ENCODE measurements around the gene OXA1L.
"Not testable (repeated sequence)": the region's sequence is repeated elsewhere in the genome, so short reads cannot be mapped to it uniquely, and the experiment has no call there.

Gene OXA1L

DNA sequence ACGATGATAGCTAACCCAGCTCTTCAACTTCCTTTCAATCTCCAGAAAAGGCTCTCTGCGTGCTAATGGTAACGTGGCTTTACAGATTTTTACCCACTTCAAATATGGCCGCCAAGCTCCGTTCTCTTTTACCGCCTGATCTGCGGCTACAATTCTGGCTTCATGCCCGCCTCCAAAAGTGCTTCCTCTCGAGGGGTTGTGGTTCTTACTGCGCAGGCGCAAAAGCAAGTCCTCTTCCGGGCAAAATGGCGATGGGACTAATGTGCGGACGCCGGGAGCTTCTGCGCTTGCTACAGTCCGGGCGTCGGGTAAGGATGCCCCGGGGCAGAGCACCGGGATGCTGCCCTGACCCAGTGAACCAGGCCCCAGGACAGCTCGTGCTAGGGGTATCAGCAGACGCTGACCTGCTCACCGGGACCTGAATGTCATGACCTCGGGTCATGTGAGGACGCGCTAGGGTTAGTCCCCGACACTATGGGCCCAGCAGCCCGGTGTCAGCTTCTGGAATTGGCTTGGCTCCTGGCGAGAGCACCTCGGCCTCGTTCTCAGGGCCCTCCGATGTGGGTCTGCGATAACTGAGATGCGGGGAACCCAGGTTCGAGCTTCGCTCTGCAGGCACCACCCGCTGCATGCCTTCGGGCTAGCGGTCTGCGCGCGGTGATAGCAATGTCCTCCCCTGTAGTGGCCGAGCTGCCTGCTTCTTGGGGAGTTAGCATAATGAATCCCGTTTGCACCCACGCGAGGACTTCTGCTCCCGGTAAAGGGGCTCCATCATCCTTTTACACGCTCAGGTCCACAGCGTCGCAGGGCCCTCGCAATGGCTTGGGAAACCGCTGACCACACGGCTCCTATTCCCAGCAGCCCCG, at the start of gene OXA1L:
TSS of gene OXA1L (plus strand) at position 232 of the 866 bp plus-strand sequence. CDS start at position 246, 14 bp downstream.
- DNase-seq (ENCODE audit: low read depth): peak; percentile 97

DNA sequence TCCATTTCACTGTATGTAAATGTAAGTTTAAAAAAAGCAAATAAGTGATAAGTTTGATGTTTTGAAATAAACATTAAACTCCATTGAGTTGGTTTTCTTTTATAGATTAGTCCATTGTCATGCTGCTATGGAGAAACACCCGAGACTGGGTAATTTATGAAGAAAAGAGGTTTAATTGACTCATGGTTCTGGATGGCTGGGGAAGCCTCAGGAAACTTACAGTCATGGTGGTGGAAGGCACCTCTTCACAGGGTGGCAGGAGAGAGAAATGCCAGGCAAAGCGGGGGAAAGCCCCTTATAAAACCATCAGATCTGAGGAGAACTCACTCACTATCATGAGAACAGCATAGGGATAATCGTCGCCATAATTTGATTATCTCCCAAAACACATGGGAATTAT, 48.4 kb upstream of the OXA1L start:
- no peak for DNase-seq (ENCODE audit: low read depth)

DNA sequence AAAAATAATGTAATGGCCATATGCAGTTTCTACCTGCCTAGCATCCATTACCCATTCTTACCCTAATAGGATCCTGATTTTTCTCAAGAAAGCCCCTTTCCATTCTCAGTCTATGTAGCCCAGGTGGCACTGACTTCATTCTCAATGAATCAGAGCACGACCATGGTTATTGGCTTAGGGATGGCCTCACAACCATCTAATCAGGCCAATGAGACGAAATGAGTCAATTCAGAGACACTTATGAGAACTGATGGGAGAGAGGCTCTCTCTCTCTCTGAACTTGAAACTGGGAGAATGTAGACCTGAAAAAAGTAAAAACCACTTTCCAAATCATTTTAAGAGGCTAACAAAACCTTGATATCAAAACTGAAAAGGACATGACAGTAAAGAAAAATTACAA, 45.3 kb upstream of the OXA1L start:
- no peak for DNase-seq (ENCODE audit: low read depth)

- no peak for DNase-seq (ENCODE audit: low read depth)
These were observed 42.7 kb upstream of the OXA1L start for GRCh38 chr14:22723815-22724214.

DNA sequence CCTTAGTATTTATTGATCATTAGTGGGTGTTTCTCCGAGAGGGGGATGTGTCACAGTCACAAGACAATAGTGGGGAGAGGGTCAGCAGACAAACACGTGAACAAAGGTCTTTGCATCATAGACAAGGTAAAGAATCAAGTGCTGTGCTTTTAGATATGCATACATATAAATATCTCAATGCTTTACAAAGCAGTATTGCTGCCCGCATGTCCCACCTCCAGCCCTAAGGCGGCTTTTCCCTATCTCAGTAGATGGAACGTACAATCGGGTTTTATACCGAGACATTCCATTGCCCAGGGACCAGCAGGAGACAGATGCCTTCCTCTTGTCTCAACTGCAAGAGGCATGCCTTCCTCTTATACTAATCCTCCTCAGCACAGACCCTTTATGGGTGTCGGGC, 41.6 kb upstream of the OXA1L start:
- not testable (repeated sequence) for DNase-seq (ENCODE audit: low read depth)

- DNase-seq (ENCODE audit: low read depth): not testable (repeated sequence)
These were observed 41.1 kb upstream of the OXA1L start for GRCh38 chr14:22725374-22725773.

DNA sequence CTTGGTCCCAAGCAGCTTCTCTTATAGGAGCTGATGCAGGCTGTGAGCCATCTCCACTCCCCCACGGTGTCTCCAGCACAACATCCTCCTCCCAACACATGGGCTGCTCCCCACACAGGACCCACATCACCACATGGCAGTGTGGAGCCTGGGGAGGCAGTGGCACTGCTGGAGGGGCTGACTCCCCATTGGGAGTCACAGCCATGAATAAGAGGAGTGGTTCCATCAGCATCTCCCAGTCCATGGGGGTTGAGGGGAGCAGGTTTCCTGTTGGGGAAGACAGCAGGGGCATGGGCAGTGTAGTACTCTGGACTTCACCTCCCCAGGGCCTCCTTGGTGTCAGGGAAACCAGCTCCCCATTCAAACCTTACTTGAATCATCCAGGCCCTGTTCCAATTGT, 40.5 kb upstream of the OXA1L start:
- no peak for DNase-seq (ENCODE audit: low read depth)

GRCh38 chr14:22732062-22732461, 34.4 kb upstream of the OXA1L start:
- not testable (repeated sequence) for DNase-seq (ENCODE audit: low read depth)

DNA sequence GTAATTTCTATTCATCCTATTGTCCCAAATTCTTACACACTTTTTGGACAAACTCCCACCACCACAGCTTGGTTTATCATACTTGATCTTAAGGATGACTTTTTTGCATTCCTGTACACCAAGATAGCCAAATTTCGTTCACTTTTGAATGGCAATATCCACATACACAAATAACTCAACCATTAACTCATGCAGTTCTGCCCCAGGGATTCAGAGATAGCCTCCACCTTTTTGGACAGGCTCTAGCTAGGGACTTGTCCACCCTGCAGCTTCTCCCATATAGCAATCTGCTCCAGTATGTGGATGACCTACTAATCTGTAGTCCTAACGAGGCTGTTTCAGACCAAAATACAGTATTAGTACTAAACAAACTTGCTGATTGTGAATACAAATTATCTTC, 32.7 kb upstream of the OXA1L start:
- DNase-seq (ENCODE audit: low read depth): no peak

DNA sequence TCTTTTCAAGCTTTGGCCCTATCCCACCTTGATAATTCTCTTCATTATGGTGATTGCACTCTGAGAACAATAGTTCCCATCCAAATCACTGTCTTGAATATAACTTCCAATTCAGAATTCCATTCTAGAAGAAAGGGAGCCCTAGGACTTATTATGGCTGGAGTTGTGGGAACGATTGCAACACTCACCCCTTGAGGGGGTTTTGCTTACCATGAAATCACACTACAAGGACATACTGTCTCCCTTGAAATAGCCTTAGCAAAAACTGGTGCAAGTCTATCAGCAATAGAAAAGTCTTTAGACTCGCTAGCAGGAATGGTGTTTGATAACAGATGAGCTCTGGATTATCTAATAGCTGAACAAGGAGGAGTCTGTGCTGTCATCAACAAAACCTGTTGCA, 31.4 kb upstream of the OXA1L start:
- DNase-seq (ENCODE audit: low read depth): no peak

- DNase-seq (ENCODE audit: low read depth): not testable (repeated sequence)
These were observed 30.1 kb upstream of the OXA1L start for GRCh38 chr14:22736384-22736783.

- no peak for DNase-seq (ENCODE audit: low read depth)
These were observed 29.4 kb upstream of the OXA1L start for GRCh38 chr14:22737052-22737451.

- no peak for DNase-seq (ENCODE audit: low read depth)
These were observed 27.1 kb upstream of the OXA1L start for GRCh38 chr14:22739423-22739822.

- no peak for DNase-seq (ENCODE audit: low read depth)
These were observed 26.5 kb upstream of the OXA1L start for GRCh38 chr14:22740020-22740419.

DNA sequence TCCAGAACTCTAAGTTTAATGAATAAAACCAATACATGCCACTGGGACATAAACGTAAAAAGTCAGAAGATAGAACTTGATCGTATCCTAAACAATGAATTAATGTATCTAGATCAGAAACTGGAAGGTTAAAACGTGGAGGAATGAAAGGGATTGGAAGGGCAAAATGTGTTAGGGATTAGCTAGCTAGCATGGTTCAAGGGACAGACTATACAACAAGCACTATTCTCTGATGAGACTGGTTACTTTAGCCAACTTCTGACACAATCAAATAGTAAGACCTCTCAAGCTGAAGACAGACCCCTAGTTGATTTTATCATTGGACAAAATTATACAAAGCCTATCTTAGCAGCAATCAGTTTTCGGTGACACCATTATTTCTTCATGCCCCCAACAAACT, 18.7 kb upstream of the OXA1L start:
- no peak for DNase-seq (ENCODE audit: low read depth)

GRCh38 chr14:22748206-22748605, 18.3 kb upstream of the OXA1L start:
- DNase-seq (ENCODE audit: low read depth): no peak

GRCh38 chr14:22748631-22749068, 17.8 kb upstream of the OXA1L start:
- no peak for DNase-seq (ENCODE audit: low read depth)

DNA sequence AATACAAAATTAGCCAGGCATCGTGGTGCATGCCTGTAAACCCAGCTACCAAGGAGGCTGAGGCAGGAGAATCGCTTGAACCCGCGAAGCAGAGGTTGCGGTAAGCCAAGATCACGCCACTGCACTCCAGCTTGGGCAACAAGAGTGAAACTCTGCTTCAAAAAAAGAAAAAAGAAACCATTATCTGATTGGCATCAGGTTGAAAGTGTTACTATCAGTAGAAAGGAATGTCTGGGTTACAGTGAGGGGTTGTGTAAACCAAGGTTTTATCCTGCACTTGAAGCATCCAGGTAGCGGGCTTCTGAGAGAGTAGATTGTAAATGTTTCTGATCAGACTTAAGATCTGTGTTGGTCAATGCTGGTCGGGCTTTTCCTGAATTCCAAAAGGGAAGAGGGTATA, 14.1 kb upstream of the OXA1L start:
- DNase-seq (ENCODE audit: low read depth): no peak

DNA sequence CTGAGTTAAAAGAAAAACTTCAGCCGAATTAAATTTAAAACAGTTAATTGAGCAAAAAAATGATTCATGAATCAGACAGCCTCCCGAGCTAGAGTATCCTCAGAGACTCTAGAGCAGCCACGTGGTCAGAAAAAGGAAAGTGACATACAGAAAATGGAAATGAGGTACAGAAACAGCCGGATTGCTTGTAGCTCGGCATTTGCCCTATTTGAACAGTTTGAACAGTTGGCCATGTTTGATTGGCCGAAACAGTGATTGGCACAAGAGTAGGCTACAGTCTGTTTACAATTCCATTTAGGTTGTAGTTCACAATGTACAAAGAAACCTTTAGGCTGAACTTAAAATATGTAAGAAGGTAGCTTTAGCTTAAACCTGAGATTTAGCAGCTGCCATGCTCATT, 12.9 kb upstream of the OXA1L start:
- no peak for DNase-seq (ENCODE audit: low read depth)

- DNase-seq (ENCODE audit: low read depth): not testable (repeated sequence)
These were observed 8.4 kb upstream of the OXA1L start for GRCh38 chr14:22757972-22758650.

DNA sequence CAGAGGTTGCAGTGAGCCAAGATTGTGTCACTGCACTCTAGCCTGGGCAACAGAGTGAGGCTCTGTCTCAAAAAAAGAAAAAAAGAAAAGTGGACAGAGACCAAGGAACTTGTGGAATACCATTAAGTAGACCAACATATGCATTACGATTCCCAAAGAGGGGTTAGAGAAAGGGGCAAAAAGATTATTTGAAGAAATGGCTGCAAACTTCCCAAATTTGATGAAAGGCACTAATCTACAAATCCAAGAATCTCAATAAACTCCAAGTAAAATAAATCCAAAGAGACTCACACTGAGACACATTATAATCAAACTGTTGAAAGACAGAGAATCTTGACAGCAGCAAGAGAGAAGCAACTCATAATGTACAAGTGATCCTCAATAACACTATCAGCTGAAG, 4.8 kb upstream of the OXA1L start:
- no peak for DNase-seq (ENCODE audit: low read depth)

DNA sequence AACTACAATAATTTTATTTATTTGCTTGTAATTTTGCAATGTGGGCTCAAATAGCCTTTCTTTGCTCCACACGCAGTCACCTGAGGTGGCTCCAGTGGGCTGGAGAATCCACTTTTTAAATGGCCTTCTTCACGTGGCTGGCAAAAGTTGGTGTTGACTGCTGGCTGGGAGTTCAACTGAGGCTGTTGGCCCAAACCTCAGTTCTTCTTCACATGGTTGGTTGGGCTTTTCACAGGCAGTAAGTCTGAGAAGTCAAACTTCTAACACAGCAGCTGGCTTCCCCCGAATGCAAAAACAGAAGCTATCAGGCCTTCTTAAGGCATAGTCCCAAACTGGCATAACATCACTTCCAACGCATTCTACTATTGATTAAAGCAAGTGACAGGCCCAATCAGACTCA, 2.1 kb upstream of the OXA1L start:
- no peak for DNase-seq (ENCODE audit: low read depth)

DNA sequence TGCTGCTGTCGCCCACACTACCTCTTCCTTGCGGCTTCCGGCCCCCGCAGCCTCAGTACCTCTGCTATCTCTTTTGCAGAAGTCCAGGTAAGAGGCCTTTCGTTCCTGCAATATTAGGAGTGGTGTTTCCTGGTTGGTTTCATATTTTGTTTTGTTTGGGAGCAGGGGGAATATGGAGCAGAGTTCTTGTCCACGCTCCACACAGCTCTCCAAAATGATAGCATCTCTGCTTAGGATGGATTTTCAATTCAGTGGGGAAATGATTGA, 768 bp downstream of the OXA1L start:
- DNase-seq (ENCODE audit: low read depth): no peak

DNA sequence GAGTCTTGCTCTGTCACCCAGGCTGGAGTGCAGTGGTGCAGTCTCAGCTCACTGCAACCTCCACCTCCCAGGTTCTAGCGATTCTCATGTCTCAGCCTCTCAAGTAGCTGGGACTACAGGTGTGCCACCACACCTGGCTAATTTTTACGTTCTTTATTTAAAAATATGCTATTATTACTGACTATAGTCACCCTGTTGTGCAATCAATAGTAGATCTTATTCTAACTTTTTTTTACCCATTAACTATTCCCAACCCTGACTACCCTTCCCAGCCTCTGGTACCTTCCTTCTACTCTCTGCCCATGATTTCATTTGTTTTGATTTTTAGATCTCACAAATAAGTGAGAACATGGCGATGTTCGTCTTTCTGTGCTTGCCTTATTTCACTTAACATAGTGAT, 2.5 kb downstream of the OXA1L start:
- no peak for DNase-seq (ENCODE audit: low read depth)

Measured in GM04504 (cell line).